ENCODE data around the gene FOXP4.

FOXP4 gene

GRCh38 chr6:41522780-41523548 is 23.2 kb upstream of the FOXP4 start:
- no peak for DNase-seq

GRCh38 chr6:41523915-41524633 is 22.1 kb upstream of the FOXP4 start:
- no peak for DNase-seq

GRCh38 chr6:41524634-41525011 is 21.6 kb upstream of the FOXP4 start:
- no peak for DNase-seq

GRCh38 chr6:41527721-41528408 is 18.3 kb upstream of the FOXP4 start:
- no peak for DNase-seq

- no peak for DNase-seq
Observed at GRCh38 chr6:41528409-41528963, 17.7 kb upstream of the FOXP4 start.

GRCh38 chr6:41529049-41529448 is 17.1 kb upstream of the FOXP4 start:
- DNase-seq, result no peak

GRCh38 chr6:41529970-41530369 is 16.2 kb upstream of the FOXP4 start:
- DNase-seq, result no peak

GRCh38 chr6:41530476-41530875 is 15.7 kb upstream of the FOXP4 start:
- DNase-seq, result no peak

GRCh38 chr6:41531016-41531415 is 15.2 kb upstream of the FOXP4 start:
- DNase-seq, result no peak

GRCh38 chr6:41531591-41532582 is 14.3 kb upstream of the FOXP4 start:
- no peak for DNase-seq

GRCh38 chr6:41535766-41536165 is 10.4 kb upstream of the FOXP4 start:
- DNase-seq, result no peak

- no peak for DNase-seq
Observed at GRCh38 chr6:41536795-41537758, 9.1 kb upstream of the FOXP4 start.

GRCh38 chr6:41538556-41539182 is 7.5 kb upstream of the FOXP4 start:
- no peak for DNase-seq

GRCh38 chr6:41539204-41539603 is 7.0 kb upstream of the FOXP4 start:
- DNase-seq, result no peak

GRCh38 chr6:41541364-41541763 is 4.8 kb upstream of the FOXP4 start:
- DNase-seq, result no peak

GRCh38 chr6:41543087-41543486 is 3.1 kb upstream of the FOXP4 start:
- DNase-seq, result no peak

GRCh38 chr6:41545247-41545702 is 906 bp upstream of the FOXP4 start:
- no peak for DNase-seq

GRCh38 chr6:41546475-41546865 is 289 bp downstream of the FOXP4 start:
- DNase-seq, result no peak

- peak in 1 of 2 experiments; percentile 32 for DNase-seq
Observed at GRCh38 chr6:41546866-41547798, 951 bp downstream of the FOXP4 start.

GRCh38 chr6:41547799-41548097 is 1.6 kb downstream of the FOXP4 start:
- DNase-seq, result no peak
